Stimulated activated CD4-positive, alpha-beta T cell treated with anti-CD3 and anti-CD28 coated beads, TNF-alpha, amount 100 ng/mL, for 24 hours (primary cell): ENCODE measurements around the gene ARGFX.
"Not testable (repeated sequence)": the region's sequence is repeated elsewhere in the genome, so short reads cannot be mapped to it uniquely, and the experiment has no call there.

Experiments
- DNase-seq, 3 experiments: peaks; one replicate each; pipeline ENCODE4 v3.0.0-alpha.2; 2020; ENCODE audit warnings: low read depth in 3 of 3

ARGFX gene

GRCh38 chr3:121567649-121568048 is at the start of gene ARGFX:
TSS of gene ARGFX (plus strand) at chr3:121567949. CDS start at chr3:121570714, 2,765 bp downstream.
- no peak for DNase-seq

GRCh38 chr3:121517953-121518655 is 49.6 kb upstream of the ARGFX start:
- no peak for DNase-seq

GRCh38 chr3:121520510-121520909 is 47.2 kb upstream of the ARGFX start:
- no peak for DNase-seq

- no peak for DNase-seq
These were observed 38.4 kb upstream of the ARGFX start for GRCh38 chr3:121529308-121529707.

- no peak for DNase-seq
These were observed 36.5 kb upstream of the ARGFX start for GRCh38 chr3:121531269-121531668.

GRCh38 chr3:121542924-121543323 is 24.8 kb upstream of the ARGFX start:
- DNase-seq = no peak

GRCh38 chr3:121545049-121545573 is 22.6 kb upstream of the ARGFX start:
- DNase-seq = no peak

- peak; percentile 69 to 83 (median 82) for DNase-seq
These were observed 21.9 kb upstream of the ARGFX start, which contains the start of gene POLQ for GRCh38 chr3:121545574-121546455. TSS of gene POLQ (minus strand) at chr3:121545988. CDS start at chr3:121545877, 111 bp downstream.

- no peak for DNase-seq
These were observed 15.4 kb upstream of the ARGFX start for GRCh38 chr3:121552379-121552778.

GRCh38 chr3:121552797-121553196 is 15.0 kb upstream of the ARGFX start:
- no peak for DNase-seq

GRCh38 chr3:121557426-121557934 is 10.3 kb upstream of the ARGFX start:
- no peak for DNase-seq

- DNase-seq = no peak
These were observed 5.6 kb upstream of the ARGFX start for GRCh38 chr3:121562148-121562547.

- DNase-seq = no peak
These were observed 976 bp upstream of the ARGFX start for GRCh38 chr3:121566773-121567172.

GRCh38 chr3:121574449-121574848 is 6.7 kb downstream of the ARGFX start:
- DNase-seq = no peak

- no peak for DNase-seq
These were observed 13.9 kb downstream of the ARGFX start for GRCh38 chr3:121581691-121582090.

- DNase-seq = no peak
These were observed 16.7 kb downstream of the ARGFX start for GRCh38 chr3:121584418-121584817.

GRCh38 chr3:121592856-121593702 is 25.3 kb downstream of the ARGFX start, which contains the start of gene FBXO40:
TSS of gene FBXO40 (plus strand) at chr3:121593379. CDS start at chr3:121620576, 27,197 bp downstream.
- no peak for DNase-seq

- DNase-seq = not testable (repeated sequence)
These were observed 26.1 kb downstream of the ARGFX start for GRCh38 chr3:121593806-121594205.

GRCh38 chr3:121594850-121595249 is 27.1 kb downstream of the ARGFX start:
- no peak for DNase-seq

GRCh38 chr3:121595765-121596406 is 28.1 kb downstream of the ARGFX start:
- DNase-seq = no peak

GRCh38 chr3:121598564-121598963 is 30.8 kb downstream of the ARGFX start:
- DNase-seq = no peak
